Subcutaneous abdominal adipose tissue (tissue), 5 donors: ENCODE results near the gene TKFC.

ENCODE experiments used
- H3K27ac ChIP-seq: one replicate; pipeline ENCODE4 v1.7.0; 2013; ENCODE audit warnings: low read depth, mild to moderate bottlenecking, inconsistent platforms, low read length, moderate library complexity
- H3K27me3 ChIP-seq, 5 donors: one replicate each; pipeline ENCODE4 v1.7.0; 2013; ENCODE audit warnings: low read length in 5 of 5, inconsistent platforms in 1 of 5; ENCODE audit not compliant: control insufficient read depth in 5 of 5, insufficient read depth in 4 of 5
- H3K36me3 ChIP-seq, 5 donors: one replicate each; pipeline ENCODE4 v1.7.0; 2013; ENCODE audit warnings: low read length in 5 of 5; ENCODE audit not compliant: control insufficient read depth in 5 of 5, insufficient read depth in 5 of 5
- H3K4me1 ChIP-seq, 5 donors: one replicate each; pipeline ENCODE4 v1.7.0; 2013; ENCODE audit warnings: low read length in 5 of 5, mild to moderate bottlenecking in 3 of 5, moderate library complexity in 1 of 5; ENCODE audit not compliant: control insufficient read depth in 5 of 5, insufficient read depth in 5 of 5
- H3K4me3 ChIP-seq, 5 donors: one replicate each; pipeline ENCODE4 v1.7.0; 2013; ENCODE audit warnings: low read length in 5 of 5, low read depth in 1 of 5
- H3K9ac ChIP-seq, 5 donors: one replicate each; pipeline ENCODE4 v1.7.0; 2013; ENCODE audit warnings: low read length in 5 of 5, mild to moderate bottlenecking in 4 of 5, moderate library complexity in 3 of 5
- H3K9me3 ChIP-seq, 5 donors: one replicate each; pipeline ENCODE4 v1.7.0; 2013; ENCODE audit warnings: low read length in 5 of 5; ENCODE audit not compliant: control insufficient read depth in 5 of 5
- donor health status: healthy.
- donor health status: healthy.
- donor health status: healthy.
- donor health status: healthy.
- donor health status: healthy.

TKFC gene

GRCh38 chr11:61361237-61361740 is 28.3 kb downstream of the TKFC start:
- Histone ChIP-seq H3K9ac (peak overlapping the region; percentile 83 to 99 (median 95)), H3K27me3 (no peaks in the 10 kb centered on the region), H3K4me3 (peak overlapping the region; percentile 70 to 97 (median 85)), H3K27ac (peak overlapping the region; percentile 97), H3K36me3 (peaks cover 6 to 27% (median 18%) of the 10 kb centered on the region in 5 donors), H3K4me1 (peaks cover 7 to 62% (median 52%) of the 10 kb centered on the region in 5 donors), H3K9me3 (no peaks in the 10 kb centered on the region)

GRCh38 chr11:61361741-61362541 is 28.9 kb downstream of the TKFC start, which contains the start of the genes CYB561A3 and TMEM138:
TSS of gene CYB561A3 (minus strand) at chr11:61361882. CDS start at chr11:61356713, 5,169 bp downstream.
TSS of gene TMEM138 (plus strand) at chr11:61362374. CDS start at chr11:61364391, 2,017 bp downstream.
- Histone ChIP-seq H3K27me3 (no peaks in the 10 kb centered on the region), H3K4me3 (peak within 1 kb of the TSS; percentile 70 to 98 (median 85)), H3K36me3 (peaks cover 6 to 30% (median 21%) of the 10 kb centered on the region in 5 donors), H3K4me1 (peaks cover 7 to 56% (median 49%) of the 10 kb centered on the region in 5 donors), H3K27ac (peak within 1 kb of the TSS; percentile 97), H3K9me3 (no peaks in the 10 kb centered on the region), H3K9ac (peak within 1 kb of the TSS; percentile 83 to 99 (median 96))

GRCh38 chr11:61362542-61362875 is 29.5 kb downstream of the TKFC start:
- Histone ChIP-seq H3K27ac (peak overlapping the region; percentile 97), H3K4me1 (peaks cover 7 to 50% (median 47%) of the 10 kb centered on the region in 5 donors), H3K9me3 (no peaks in the 10 kb centered on the region), H3K36me3 (peaks cover 10 to 33% (median 27%) of the 10 kb centered on the region in 5 donors), H3K9ac (peak overlapping the region; percentile 83 to 99 (median 96)), H3K27me3 (no peaks in the 10 kb centered on the region), H3K4me3 (peak overlapping the region; percentile 70 to 98 (median 85))

GRCh38 chr11:61364012-61364675 is 31.1 kb downstream of the TKFC start:
- Histone ChIP-seq H3K9me3 (no peaks in the 10 kb centered on the region), H3K36me3 (peaks cover 13 to 47% (median 39%) of the 10 kb centered on the region in 5 donors), H3K27me3 (no peaks in the 10 kb centered on the region), H3K4me3 (no peak overlapping the region), H3K27ac (no peak overlapping the region), H3K9ac (peak overlapping the region in 1 of 5 donors; percentile 54), H3K4me1 (peaks cover 7 to 52% (median 48%) of the 10 kb centered on the region in 5 donors)

- Histone ChIP-seq H3K9ac (no peak overlapping the region), H3K36me3 (peaks cover 13 to 58% (median 49%) of the 10 kb centered on the region in 5 donors), H3K4me3 (no peak overlapping the region), H3K27me3 (no peaks in the 10 kb centered on the region), H3K27ac (peak overlapping the region; percentile 1), H3K4me1 (peaks cover 5 to 44% (median 38%) of the 10 kb centered on the region in 5 donors), H3K9me3 (no peaks in the 10 kb centered on the region)
These were observed 34.4 kb downstream of the TKFC start for GRCh38 chr11:61367406-61367805.

- no peaks in the 10 kb centered on the region for H3K9me3 ChIP-seq
- no peak overlapping the region for H3K9ac ChIP-seq
- peak overlapping the region; percentile 85 for H3K27ac ChIP-seq
- H3K4me1 ChIP-seq, result peaks cover 5 to 32% (median 25%) of the 10 kb centered on the region in 5 donors
- H3K4me3 ChIP-seq, result no peak overlapping the region
- H3K36me3 ChIP-seq, result peaks cover 12 to 58% (median 49%) of the 10 kb centered on the region in 5 donors
- no peaks in the 10 kb centered on the region for H3K27me3 ChIP-seq
These were observed 35.6 kb downstream of the TKFC start for GRCh38 chr11:61368646-61369045.

- Histone ChIP-seq H3K36me3 (peaks cover 7 to 49% (median 41%) of the 10 kb centered on the region in 5 donors), H3K4me3 (no peak overlapping the region), H3K9ac (no peak overlapping the region), H3K27ac (peak overlapping the region; percentile 85), H3K27me3 (no peaks in the 10 kb centered on the region), H3K4me1 (peaks cover 5 to 25% (median 21%) of the 10 kb centered on the region in 5 donors), H3K9me3 (no peaks in the 10 kb centered on the region)
These were observed 36.6 kb downstream of the TKFC start for GRCh38 chr11:61369372-61370348.

GRCh38 chr11:61370349-61371005 is 37.4 kb downstream of the TKFC start:
- Histone ChIP-seq H3K4me3 (no peak overlapping the region), H3K9me3 (no peaks in the 10 kb centered on the region), H3K9ac (no peak overlapping the region), H3K27ac (peak overlapping the region; percentile 85), H3K36me3 (peaks cover 7 to 50% (median 41%) of the 10 kb centered on the region in 5 donors), H3K4me1 (peaks cover 5 to 25% (median 21%) of the 10 kb centered on the region in 5 donors), H3K27me3 (no peaks in the 10 kb centered on the region)
